ENCODE results near the gene ELP5. TPM values are rescaled to one million over a fixed set of nuclear protein-coding genes. Genes with fewer than 3 reads are reported as not detected.

The ELP5 gene
- total RNA-seq, 1 donor from 2014 or later: 36.9 TPM

GRCh38 chr17:7246779-7247178, 5.2 kb upstream of the ELP5 start:
- H3K36me3 Mint-ChIP-seq (ENCODE audit: low read depth, unreplicated experiment): peaks cover 35% of the 10 kb centered on the region
- TF ChIP-seq, protein P1, sequence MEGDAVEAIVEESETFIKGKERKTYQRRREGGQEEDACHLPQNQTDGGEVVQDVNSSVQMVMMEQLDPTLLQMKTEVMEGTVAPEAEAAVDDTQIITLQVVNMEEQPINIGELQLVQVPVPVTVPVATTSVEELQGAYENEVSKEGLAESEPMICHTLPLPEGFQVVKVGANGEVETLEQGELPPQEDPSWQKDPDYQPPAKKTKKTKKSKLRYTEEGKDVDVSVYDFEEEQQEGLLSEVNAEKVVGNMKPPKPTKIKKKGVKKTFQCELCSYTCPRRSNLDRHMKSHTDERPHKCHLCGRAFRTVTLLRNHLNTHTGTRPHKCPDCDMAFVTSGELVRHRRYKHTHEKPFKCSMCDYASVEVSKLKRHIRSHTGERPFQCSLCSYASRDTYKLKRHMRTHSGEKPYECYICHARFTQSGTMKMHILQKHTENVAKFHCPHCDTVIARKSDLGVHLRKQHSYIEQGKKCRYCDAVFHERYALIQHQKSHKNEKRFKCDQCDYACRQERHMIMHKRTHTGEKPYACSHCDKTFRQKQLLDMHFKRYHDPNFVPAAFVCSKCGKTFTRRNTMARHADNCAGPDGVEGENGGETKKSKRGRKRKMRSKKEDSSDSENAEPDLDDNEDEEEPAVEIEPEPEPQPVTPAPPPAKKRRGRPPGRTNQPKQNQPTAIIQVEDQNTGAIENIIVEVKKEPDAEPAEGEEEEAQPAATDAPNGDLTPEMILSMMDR (IDR thresholded peaks at IDR 0.05; ENCODE audit: unreplicated experiment): no peak
- H3K4me3 Mint-ChIP-seq (ENCODE audit: unreplicated experiment): peak overlapping the region; percentile 80
- H3K27me3 Mint-ChIP-seq (ENCODE audit: unreplicated experiment): peaks cover 13% of the 10 kb centered on the region
- H3K27ac Mint-ChIP-seq (ENCODE audit: unreplicated experiment): no peak overlapping the region
- no peak for DNase-seq (ENCODE audit: low spot score)
- H3K4me1 Mint-ChIP-seq (ENCODE audit: unreplicated experiment): peaks cover 34% of the 10 kb centered on the region
- no peaks in the 10 kb centered on the region for H3K9me3 Mint-ChIP-seq (ENCODE audit: unreplicated experiment)

DNA sequence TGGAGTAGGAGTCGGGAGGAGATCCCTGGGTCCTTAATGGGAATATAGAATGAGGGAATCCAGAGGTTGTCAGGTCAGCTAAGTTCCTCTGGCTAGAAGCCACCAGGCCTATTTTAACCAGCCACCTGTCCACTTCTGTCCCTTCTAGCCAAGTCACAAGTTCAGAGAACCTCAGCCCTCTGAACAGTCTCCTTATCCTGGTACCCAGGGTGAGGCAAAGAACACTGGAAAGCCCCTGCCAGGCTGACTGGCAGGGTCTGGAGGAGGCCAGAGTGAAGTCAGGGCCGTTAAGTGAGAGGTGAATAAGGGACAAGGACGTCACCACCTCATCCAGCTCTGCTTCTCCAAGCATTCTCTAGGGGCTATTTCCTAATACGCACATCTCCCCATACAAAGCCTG, 3.2 kb upstream of the ELP5 start:
- Mint-ChIP-seq H3K9me3 (ENCODE audit: unreplicated experiment) (no peaks in the 10 kb centered on the region), H3K27ac (ENCODE audit: unreplicated experiment) (peak overlapping the region; percentile 72), H3K36me3 (ENCODE audit: low read depth, unreplicated experiment) (peaks cover 33% of the 10 kb centered on the region), H3K4me3 (ENCODE audit: unreplicated experiment) (peak overlapping the region; percentile 82), H3K4me1 (ENCODE audit: unreplicated experiment) (peaks cover 33% of the 10 kb centered on the region), H3K27me3 (ENCODE audit: unreplicated experiment) (peaks cover 10% of the 10 kb centered on the region)
- no peak for DNase-seq (ENCODE audit: low spot score)
- TF ChIP-seq, protein P1 (IDR thresholded peaks at IDR 0.05; ENCODE audit: unreplicated experiment): no peak

DNA sequence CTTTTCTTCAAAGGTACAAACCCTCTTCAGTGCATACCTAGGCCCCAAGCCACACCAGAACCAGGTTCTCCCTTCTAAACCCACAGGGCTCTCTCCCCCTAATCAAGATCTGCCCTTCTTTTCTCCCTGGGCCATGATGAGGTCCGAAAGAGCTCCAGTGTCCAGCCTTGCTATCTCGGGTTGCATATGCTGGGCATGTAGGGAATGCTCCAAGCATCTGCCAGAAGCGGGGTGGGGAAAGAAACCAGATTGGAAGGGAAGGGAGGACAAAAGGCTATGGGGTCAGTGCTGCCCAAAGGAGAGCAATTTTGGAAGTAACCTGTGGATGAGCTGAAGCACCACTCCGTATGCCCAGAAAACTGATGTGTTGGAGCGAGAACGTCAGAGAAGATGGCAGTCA, 2.8 kb upstream of the ELP5 start:
- H3K4me1 Mint-ChIP-seq (ENCODE audit: unreplicated experiment): peaks cover 33% of the 10 kb centered on the region
- peaks cover 10% of the 10 kb centered on the region for H3K27me3 Mint-ChIP-seq (ENCODE audit: unreplicated experiment)
- H3K9me3 Mint-ChIP-seq (ENCODE audit: unreplicated experiment): no peaks in the 10 kb centered on the region
- H3K36me3 Mint-ChIP-seq (ENCODE audit: low read depth, unreplicated experiment): peaks cover 33% of the 10 kb centered on the region
- H3K27ac Mint-ChIP-seq (ENCODE audit: unreplicated experiment): peak overlapping the region; percentile 72
- DNase-seq (ENCODE audit: low spot score): no peak
- peak overlapping the region; percentile 82 for H3K4me3 Mint-ChIP-seq (ENCODE audit: unreplicated experiment)
- TF ChIP-seq, protein P1 (IDR thresholded peaks at IDR 0.05; ENCODE audit: unreplicated experiment): no peak

GRCh38 chr17:7249830-7250229, 2.2 kb upstream of the ELP5 start:
- Mint-ChIP-seq H3K36me3 (ENCODE audit: low read depth, unreplicated experiment) (peaks cover 32% of the 10 kb centered on the region), H3K4me3 (ENCODE audit: unreplicated experiment) (peak overlapping the region; percentile 93), H3K4me1 (ENCODE audit: unreplicated experiment) (peaks cover 33% of the 10 kb centered on the region), H3K9me3 (ENCODE audit: unreplicated experiment) (no peaks in the 10 kb centered on the region), H3K27ac (ENCODE audit: unreplicated experiment) (no peak overlapping the region), H3K27me3 (ENCODE audit: unreplicated experiment) (peaks cover 12% of the 10 kb centered on the region)
- TF ChIP-seq, protein P1 (IDR thresholded peaks at IDR 0.05; ENCODE audit: unreplicated experiment): no peak
- DNase-seq (ENCODE audit: low spot score): no peak

DNA sequence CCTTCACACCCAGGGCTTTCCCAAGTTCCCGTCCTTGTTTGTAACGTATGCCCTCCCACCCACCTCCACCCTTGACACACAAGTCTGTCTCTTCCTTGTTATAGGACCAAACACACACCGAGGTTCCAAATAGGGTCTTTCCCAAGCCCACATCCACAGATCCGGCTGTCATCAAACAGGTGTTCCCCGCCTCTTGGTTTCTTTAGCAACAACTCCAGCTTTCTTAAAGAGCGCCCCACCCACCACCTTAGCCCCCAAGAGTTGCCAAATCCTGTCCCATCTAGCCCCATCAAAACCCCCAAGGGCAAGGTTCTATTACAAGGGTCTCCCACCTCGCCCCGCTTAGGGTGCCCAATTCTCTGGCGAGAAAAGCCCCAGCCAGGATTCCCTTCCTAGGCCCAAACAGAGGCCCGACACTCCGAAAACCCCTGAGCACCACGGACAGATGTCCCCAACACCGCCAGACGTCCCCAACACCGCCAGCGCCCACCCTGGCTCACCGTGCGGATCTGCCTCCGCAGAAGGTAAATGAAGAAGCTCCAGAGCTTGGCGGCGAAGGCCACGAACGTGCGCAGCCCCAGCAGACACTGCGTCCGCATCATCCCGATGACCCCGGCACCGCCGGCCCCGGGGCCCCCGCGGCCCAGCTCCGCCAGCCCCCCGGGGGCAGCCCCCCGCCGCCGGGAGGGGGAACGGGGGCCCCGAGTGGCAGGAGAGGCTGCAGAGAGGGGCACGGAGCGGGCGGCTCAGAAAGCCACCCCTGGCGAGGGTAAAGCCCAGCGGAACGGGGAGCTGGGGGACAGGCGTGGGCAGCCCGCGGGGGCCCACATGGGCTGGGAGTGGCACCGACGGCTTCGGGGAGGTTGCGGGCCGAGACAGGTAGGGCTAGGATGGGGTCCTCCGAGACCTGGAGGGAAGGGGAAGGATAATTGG, 1.1 kb upstream of the ELP5 start:
- Mint-ChIP-seq H3K9me3 (ENCODE audit: unreplicated experiment) (no peaks in the 10 kb centered on the region), H3K36me3 (ENCODE audit: low read depth, unreplicated experiment) (peaks cover 30% of the 10 kb centered on the region), H3K4me1 (ENCODE audit: unreplicated experiment) (peaks cover 33% of the 10 kb centered on the region), H3K4me3 (ENCODE audit: unreplicated experiment) (peak overlapping the region; percentile 93), H3K27ac (ENCODE audit: unreplicated experiment) (peak overlapping the region; percentile 96), H3K27me3 (ENCODE audit: unreplicated experiment) (peaks cover 12% of the 10 kb centered on the region)
- DNase-seq (ENCODE audit: low spot score): no peak
- TF ChIP-seq, protein P1 (IDR thresholded peaks at IDR 0.05; ENCODE audit: unreplicated experiment): no peak
